GM12891 (cell line): ENCODE data around the gene FBXL17.

Source experiments
- PAX5 ChIP-seq: IDR thresholded peaks from 2 replicates; pipeline ENCODE4 v1.6.1; 2011; ENCODE audit warnings: low read length, moderate library complexity, mild to moderate bottlenecking; ENCODE audit not compliant: insufficient read depth, severe bottlenecking
- POLR2A ChIP-seq: IDR thresholded peaks from 2 replicates; pipeline ENCODE4 v1.6.1; 2011; ENCODE audit warnings: low read depth, low read length, control low read depth
- POLR2AphosphoS5 ChIP-seq: IDR thresholded peaks from 2 replicates; pipeline ENCODE4 v1.6.1; 2011; ENCODE audit warnings: low read depth, low read length, control low read depth
- POU2F2 ChIP-seq: IDR thresholded peaks from 2 replicates; pipeline ENCODE4 v1.6.1; 2011; ENCODE audit warnings: low read depth, mild to moderate bottlenecking, control low read depth, low read length, moderate library complexity
- SPI1 ChIP-seq: IDR thresholded peaks from 2 replicates; pipeline ENCODE4 v1.6.1; 2011; ENCODE audit warnings: low read depth, low read length, control low read depth
- TAF1 ChIP-seq: IDR thresholded peaks from 2 replicates; pipeline ENCODE4 v1.6.1; 2011; ENCODE audit warnings: low read depth, low read length, control low read depth

- TF ChIP-seq POU2F2 = no peak
- TF ChIP-seq TAF1 = no peak
- TF ChIP-seq POLR2A = no peak
- no peak for TF ChIP-seq POLR2AphosphoS5
- TF ChIP-seq SPI1 = no peak
- no peak for TF ChIP-seq PAX5
These were observed 118.6 kb downstream of the FBXL17 start for GRCh38 chr5:108263338-108263737.
